DND-41 (cell line): ENCODE data around the gene NR3C1.

Source experiments
- ATAC-seq: fragments of 200-7000 bp; cut with Tn5 transposase; 3 replicates; pipeline ENCODE4 v1.9.1; 2021; ENCODE audit warnings: low read depth; ENCODE audit not compliant: insufficient read depth
- DNase-seq: peaks from one replicate; pipeline ENCODE4 v3.0.0-alpha.2; 2020
- H2AFZ ChIP-seq: 2 replicates; pipeline ENCODE4 v1.6.0; 2012; ENCODE audit warnings: low read depth, low read length
- H3K27ac ChIP-seq: 2 replicates; pipeline ENCODE4 v1.5.1; 2012; ENCODE audit warnings: low read length, inconsistent platforms
- H3K27me3 ChIP-seq: fragments of 200-600 bp; sonication (generic); 2 replicates; pipeline ENCODE4 v1.6.0; 2012; ENCODE audit warnings: low read length, mild to moderate bottlenecking, inconsistent platforms; ENCODE audit not compliant: insufficient read depth, poor library complexity
- H3K36me3 ChIP-seq: 2 replicates; pipeline ENCODE4 v1.5.1; 2012; ENCODE audit warnings: low read length, inconsistent platforms; ENCODE audit not compliant: insufficient read depth
- H3K4me1 ChIP-seq: 2 replicates; pipeline ENCODE4 v1.5.1; 2012; ENCODE audit warnings: mild to moderate bottlenecking, low read length; ENCODE audit not compliant: insufficient read depth
- H3K4me2 ChIP-seq: 2 replicates; pipeline ENCODE4 v1.6.0; 2012; ENCODE audit warnings: mild to moderate bottlenecking, moderate library complexity, low read length, inconsistent platforms; ENCODE audit not compliant: insufficient read depth
- H3K4me3 ChIP-seq, 2 experiments: fragments of 200-600 bp in 1 of 2; shearing (Covaris generic) in 1 of 2; 2 replicates each; pipeline ENCODE4 v1.5.1; 2012 to 2016; ENCODE audit warnings: inconsistent platforms in 2 of 2, low read length in 2 of 2, mild to moderate bottlenecking in 2 of 2, low read depth in 1 of 2, moderate library complexity in 1 of 2
- H3K79me2 ChIP-seq: 2 replicates; pipeline ENCODE4 v1.6.0; 2012; ENCODE audit warnings: low read length, inconsistent platforms; ENCODE audit not compliant: insufficient read depth
- H3K9ac ChIP-seq: 2 replicates; pipeline ENCODE4 v1.6.0; 2012; ENCODE audit warnings: low read depth, mild to moderate bottlenecking, inconsistent platforms, low read length, moderate library complexity
- H3K9me3 ChIP-seq: 2 replicates; pipeline ENCODE4 v1.5.1; 2012; ENCODE audit warnings: low read length, moderate library complexity, mild to moderate bottlenecking, inconsistent platforms; ENCODE audit not compliant: insufficient read depth, severe bottlenecking
- H4K20me1 ChIP-seq: 2 replicates; pipeline ENCODE4 v1.6.0; 2012; ENCODE audit warnings: low read length; ENCODE audit not compliant: insufficient read depth
- EZH2 ChIP-seq: IDR thresholded peaks from 3 replicates; pipeline ENCODE4 v1.6.1; 2012; ENCODE audit warnings: borderline replicate concordance, low read depth, mild to moderate bottlenecking, moderate library complexity, low read length, inconsistent platforms; ENCODE audit not compliant: severe bottlenecking
- TF ChIP-seq, protein P1 (sequence below): IDR thresholded peaks from 2 replicates; pipeline ENCODE4 v1.5.1; 2012; ENCODE audit warnings: borderline replicate concordance, low read length, moderate library complexity, mild to moderate bottlenecking; ENCODE audit not compliant: poor library complexity, severe bottlenecking; ENCODE audit errors: extremely low read depth

The NR3C1 gene

DNA sequence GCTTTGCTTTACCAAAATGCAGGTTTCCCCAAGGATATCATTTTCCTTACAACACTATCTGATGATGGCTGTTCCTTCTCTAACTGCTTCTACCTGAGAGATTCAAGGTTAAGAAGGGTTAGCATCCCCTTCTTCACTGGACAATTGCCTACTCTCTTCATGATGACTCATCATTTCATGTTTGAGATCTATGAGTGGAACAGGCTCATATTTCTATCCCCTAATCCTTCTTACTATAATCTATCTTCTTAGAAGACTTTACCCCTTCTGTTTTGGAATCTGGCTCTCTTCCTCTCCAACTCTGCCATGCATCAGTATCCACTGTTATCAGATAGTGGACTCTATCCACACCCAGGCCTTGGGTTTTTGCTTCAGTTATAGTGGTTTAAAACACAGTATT, 54.3 kb downstream of the NR3C1 start:
- peaks cover 81% of the 10 kb centered on the region for H4K20me1 ChIP-seq
- no peak overlapping the region for H3K4me3 ChIP-seq
- no peak overlapping the region for H3K9ac ChIP-seq
- H2AFZ ChIP-seq: no peak overlapping the region
- H3K79me2 ChIP-seq: peaks cover 100% of the 10 kb centered on the region
- no peak overlapping the region for H3K4me2 ChIP-seq
- no peak for TF ChIP-seq EZH2
- TF ChIP-seq, protein P1, sequence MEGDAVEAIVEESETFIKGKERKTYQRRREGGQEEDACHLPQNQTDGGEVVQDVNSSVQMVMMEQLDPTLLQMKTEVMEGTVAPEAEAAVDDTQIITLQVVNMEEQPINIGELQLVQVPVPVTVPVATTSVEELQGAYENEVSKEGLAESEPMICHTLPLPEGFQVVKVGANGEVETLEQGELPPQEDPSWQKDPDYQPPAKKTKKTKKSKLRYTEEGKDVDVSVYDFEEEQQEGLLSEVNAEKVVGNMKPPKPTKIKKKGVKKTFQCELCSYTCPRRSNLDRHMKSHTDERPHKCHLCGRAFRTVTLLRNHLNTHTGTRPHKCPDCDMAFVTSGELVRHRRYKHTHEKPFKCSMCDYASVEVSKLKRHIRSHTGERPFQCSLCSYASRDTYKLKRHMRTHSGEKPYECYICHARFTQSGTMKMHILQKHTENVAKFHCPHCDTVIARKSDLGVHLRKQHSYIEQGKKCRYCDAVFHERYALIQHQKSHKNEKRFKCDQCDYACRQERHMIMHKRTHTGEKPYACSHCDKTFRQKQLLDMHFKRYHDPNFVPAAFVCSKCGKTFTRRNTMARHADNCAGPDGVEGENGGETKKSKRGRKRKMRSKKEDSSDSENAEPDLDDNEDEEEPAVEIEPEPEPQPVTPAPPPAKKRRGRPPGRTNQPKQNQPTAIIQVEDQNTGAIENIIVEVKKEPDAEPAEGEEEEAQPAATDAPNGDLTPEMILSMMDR: no peak
- no peaks in the 10 kb centered on the region for H3K27me3 ChIP-seq
- ATAC-seq (no peak), DNase-seq (no peak)
- H3K36me3 ChIP-seq: peaks cover 63% of the 10 kb centered on the region
- no peaks in the 10 kb centered on the region for H3K9me3 ChIP-seq
- peaks cover 20% of the 10 kb centered on the region for H3K4me1 ChIP-seq
- H3K27ac ChIP-seq: peak overlapping the region; percentile 3; the same call in 1 of the 2 replicates

DNA sequence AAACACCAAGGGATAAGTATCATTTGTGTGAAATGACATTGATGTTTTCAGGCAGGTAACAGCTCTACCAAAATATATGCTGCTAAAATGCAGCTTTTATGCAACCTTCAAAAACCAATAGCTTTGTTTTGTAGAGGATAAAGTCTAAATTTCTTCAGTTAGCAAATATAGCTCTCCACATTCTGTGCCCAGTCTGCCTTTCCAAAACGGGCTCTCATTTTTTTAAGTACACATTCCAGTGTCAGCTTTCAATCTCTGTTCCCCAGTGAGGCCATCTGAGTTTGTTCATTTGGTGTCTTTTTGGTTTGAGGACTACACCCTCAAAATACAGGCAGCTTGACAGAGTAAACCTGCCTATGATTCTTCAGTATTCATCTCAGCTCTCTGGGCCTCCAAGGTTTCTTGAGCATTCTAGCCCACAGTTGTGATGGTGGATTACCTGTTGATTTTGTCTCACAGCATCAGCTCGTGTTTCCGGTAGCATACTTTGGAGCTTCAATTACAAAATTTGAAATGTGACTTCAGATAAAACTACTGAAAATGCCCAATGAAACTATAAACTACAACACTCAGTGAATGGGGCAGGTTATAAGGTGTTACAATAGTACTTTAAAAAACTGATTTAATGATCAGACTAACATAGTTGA, 55.7 kb downstream of the NR3C1 start:
- ATAC-seq (no peak), DNase-seq (no peak)
- Histone ChIP-seq H3K27ac (peak overlapping the region; percentile 12), H2AFZ (no peak overlapping the region), H3K4me1 (peaks cover 7% of the 10 kb centered on the region), H3K9me3 (no peaks in the 10 kb centered on the region), H4K20me1 (peaks cover 78% of the 10 kb centered on the region), H3K36me3 (peaks cover 60% of the 10 kb centered on the region), H3K9ac (no peak overlapping the region), H3K4me3 (no peak overlapping the region), H3K27me3 (no peaks in the 10 kb centered on the region), H3K4me2 (no peak overlapping the region), H3K79me2 (peaks cover 100% of the 10 kb centered on the region)
- TF ChIP-seq, protein P1: no peak
- TF ChIP-seq EZH2: no peak

DNA sequence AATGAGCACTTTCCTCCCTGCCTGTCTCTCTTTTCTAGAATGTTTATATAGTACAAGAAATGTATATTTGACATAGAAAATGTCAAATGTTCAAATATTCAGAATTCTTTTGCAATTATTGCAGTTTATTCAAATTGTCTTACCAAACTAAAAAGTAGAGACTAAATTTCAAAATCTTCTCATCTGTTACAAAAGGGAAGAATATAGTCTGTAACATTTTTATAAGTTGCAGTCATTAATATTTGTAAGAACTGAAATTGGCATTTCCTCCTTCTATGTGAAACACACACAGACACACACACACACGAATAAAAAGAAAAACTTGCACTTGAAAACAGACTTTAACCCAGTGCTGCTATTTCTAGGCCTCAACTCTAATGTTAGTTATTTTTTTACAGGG, 56.4 kb downstream of the NR3C1 start:
- Histone ChIP-seq H4K20me1 (peaks cover 84% of the 10 kb centered on the region), H3K79me2 (peaks cover 100% of the 10 kb centered on the region), H3K9ac (no peak overlapping the region), H3K4me1 (peaks cover 7% of the 10 kb centered on the region), H3K9me3 (no peaks in the 10 kb centered on the region), H3K27me3 (no peaks in the 10 kb centered on the region), H3K4me3 (no peak overlapping the region), H3K27ac (no peak overlapping the region), H2AFZ (no peak overlapping the region), H3K36me3 (peaks cover 56% of the 10 kb centered on the region), H3K4me2 (no peak overlapping the region)
- DNase-seq (no peak), ATAC-seq (no peak)
- TF ChIP-seq EZH2: no peak
- TF ChIP-seq, protein P1: no peak
